Measurements from ENCODE around the gene KAT14. TPM values are rescaled to one million over a fixed set of nuclear protein-coding genes. Genes with fewer than 3 reads are reported as not detected.
"Not testable (repeated sequence)": the region's sequence is repeated elsewhere in the genome, so short reads cannot be mapped to it uniquely, and the experiment has no call there.

Gene KAT14
- total RNA-seq, 1 donor from 2014 or later: 15.3 TPM

- H3K36me3 Mint-ChIP-seq (ENCODE audit: low read depth): no peaks in the 10 kb centered on the region
- intact Hi-C loops (cut with micrococcal nuclease): no loop called here
These were observed 29.3 kb upstream of the KAT14 start for GRCh38 chr20:18108326-18108725.

DNA sequence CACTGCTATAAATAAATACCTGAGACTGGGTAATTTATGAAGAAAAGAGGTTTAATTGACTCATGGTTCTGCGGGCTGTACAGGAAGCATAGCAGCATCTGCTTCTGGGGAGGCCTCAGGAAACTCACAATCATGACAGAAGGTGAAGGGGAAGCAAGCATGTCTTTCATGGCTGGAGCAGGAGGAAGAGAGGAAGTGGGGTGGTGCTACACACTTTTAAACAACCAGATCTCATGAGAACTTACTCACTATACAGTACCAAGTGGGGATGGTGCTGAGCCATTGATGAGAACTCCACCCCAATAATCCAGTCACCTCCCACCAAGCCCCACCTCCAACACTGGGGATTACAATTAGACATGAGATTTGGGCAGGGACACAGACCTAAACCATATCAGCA is 9.1 kb upstream of the KAT14 start:
- H3K4me1 Mint-ChIP-seq (ENCODE audit: low read depth); H3K36me3 Mint-ChIP-seq (ENCODE audit: low read depth); H3K4me3 Mint-ChIP-seq (ENCODE audit: low read depth); H3K27ac Mint-ChIP-seq; H3K9me3 Mint-ChIP-seq; DNase-seq (ENCODE audit: low spot score); intact Hi-C loops (cut with micrococcal nuclease): not testable (repeated sequence)
- H3K27me3 Mint-ChIP-seq (ENCODE audit: low read depth): peaks cover 15% of the 10 kb centered on the region

More at GRCh38 chr20:18108326-18108725, 29.3 kb upstream of the KAT14 start:
- H3K27ac Mint-ChIP-seq: no peak overlapping the region
- no peaks in the 10 kb centered on the region for H3K9me3 Mint-ChIP-seq
- DNase-seq (ENCODE audit: low spot score): no peak
- H3K4me1 Mint-ChIP-seq (ENCODE audit: low read depth): no peaks in the 10 kb centered on the region
- peaks cover 6% of the 10 kb centered on the region for H3K27me3 Mint-ChIP-seq (ENCODE audit: low read depth)
- no peak overlapping the region for H3K4me3 Mint-ChIP-seq (ENCODE audit: low read depth)

GRCh38 chr20:18132663-18133062 is 5.0 kb upstream of the KAT14 start:
- intact Hi-C loops (cut with micrococcal nuclease): no loop called here
- DNase-seq (ENCODE audit: low spot score): no peak
- Mint-ChIP-seq H3K27me3 (ENCODE audit: low read depth) (no peaks in the 10 kb centered on the region), H3K4me3 (ENCODE audit: low read depth) (no peak overlapping the region), H3K9me3 (peaks cover 8% of the 10 kb centered on the region), H3K36me3 (ENCODE audit: low read depth) (no peaks in the 10 kb centered on the region), H3K4me1 (ENCODE audit: low read depth) (peaks cover 10% of the 10 kb centered on the region), H3K27ac (no peak overlapping the region)

DNA sequence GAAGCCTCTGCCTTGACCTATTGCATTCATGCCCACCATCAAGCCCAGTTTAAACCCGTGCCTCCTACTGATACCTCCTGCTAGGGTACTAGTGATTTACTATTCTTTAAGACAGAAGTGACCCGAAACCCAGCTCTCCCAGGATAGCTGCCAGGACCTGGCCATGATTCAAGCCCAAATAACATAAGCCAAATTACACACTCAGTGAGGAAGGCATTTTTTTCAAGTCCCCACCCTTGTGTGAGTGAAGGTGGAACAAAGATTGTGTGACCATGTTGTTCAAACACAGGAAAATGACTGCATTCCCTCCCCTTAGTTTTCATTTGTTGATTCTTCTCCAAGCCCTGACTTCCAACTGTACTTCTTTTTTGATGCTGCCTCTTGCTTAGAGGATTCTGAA is 3.7 kb upstream of the KAT14 start:
- H3K9me3 Mint-ChIP-seq: peaks cover 5% of the 10 kb centered on the region
- intact Hi-C loops (cut with micrococcal nuclease): no loop called here
- H3K4me3 Mint-ChIP-seq (ENCODE audit: low read depth): no peak overlapping the region
- DNase-seq (ENCODE audit: low spot score): no peak
- H3K27ac Mint-ChIP-seq: no peak overlapping the region
- peaks cover 2% of the 10 kb centered on the region for H3K36me3 Mint-ChIP-seq (ENCODE audit: low read depth)
- H3K27me3 Mint-ChIP-seq (ENCODE audit: low read depth): no peaks in the 10 kb centered on the region
- H3K4me1 Mint-ChIP-seq (ENCODE audit: low read depth): peaks cover 8% of the 10 kb centered on the region

DNA sequence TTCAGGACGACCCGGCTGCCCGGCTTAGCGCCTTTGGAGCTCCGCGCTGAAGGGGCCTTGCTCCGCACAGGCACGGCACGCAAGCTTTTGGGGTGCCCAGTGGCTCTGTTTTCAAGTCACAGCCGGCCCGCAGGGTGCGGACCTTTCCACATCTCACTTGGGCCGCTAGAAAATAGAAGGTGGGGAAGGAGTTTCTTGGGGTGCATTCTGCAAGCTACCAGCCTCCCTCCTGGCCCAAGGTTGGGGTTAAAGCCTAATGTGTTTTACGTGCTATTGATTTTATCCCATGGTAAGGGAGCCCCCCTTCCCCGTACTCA is 561 bp downstream of the KAT14 start:
- H3K4me1 Mint-ChIP-seq (ENCODE audit: low read depth): peaks cover 24% of the 10 kb centered on the region
- H3K27ac Mint-ChIP-seq: peak overlapping the region; percentile 58
- peak overlapping the region; percentile 80 for H3K4me3 Mint-ChIP-seq (ENCODE audit: low read depth)
- no peaks in the 10 kb centered on the region for H3K27me3 Mint-ChIP-seq (ENCODE audit: low read depth)
- no peak for DNase-seq (ENCODE audit: low spot score)
- intact Hi-C loops (cut with micrococcal nuclease): loop anchor here (1.0 to 5.0 kb wide), 2 partner anchors 169 to 456 kb away; partner anchors contain the start of genes MGME1 and RRBP1
- no peaks in the 10 kb centered on the region for H3K9me3 Mint-ChIP-seq
- H3K36me3 Mint-ChIP-seq (ENCODE audit: low read depth): peaks cover 15% of the 10 kb centered on the region

DNA sequence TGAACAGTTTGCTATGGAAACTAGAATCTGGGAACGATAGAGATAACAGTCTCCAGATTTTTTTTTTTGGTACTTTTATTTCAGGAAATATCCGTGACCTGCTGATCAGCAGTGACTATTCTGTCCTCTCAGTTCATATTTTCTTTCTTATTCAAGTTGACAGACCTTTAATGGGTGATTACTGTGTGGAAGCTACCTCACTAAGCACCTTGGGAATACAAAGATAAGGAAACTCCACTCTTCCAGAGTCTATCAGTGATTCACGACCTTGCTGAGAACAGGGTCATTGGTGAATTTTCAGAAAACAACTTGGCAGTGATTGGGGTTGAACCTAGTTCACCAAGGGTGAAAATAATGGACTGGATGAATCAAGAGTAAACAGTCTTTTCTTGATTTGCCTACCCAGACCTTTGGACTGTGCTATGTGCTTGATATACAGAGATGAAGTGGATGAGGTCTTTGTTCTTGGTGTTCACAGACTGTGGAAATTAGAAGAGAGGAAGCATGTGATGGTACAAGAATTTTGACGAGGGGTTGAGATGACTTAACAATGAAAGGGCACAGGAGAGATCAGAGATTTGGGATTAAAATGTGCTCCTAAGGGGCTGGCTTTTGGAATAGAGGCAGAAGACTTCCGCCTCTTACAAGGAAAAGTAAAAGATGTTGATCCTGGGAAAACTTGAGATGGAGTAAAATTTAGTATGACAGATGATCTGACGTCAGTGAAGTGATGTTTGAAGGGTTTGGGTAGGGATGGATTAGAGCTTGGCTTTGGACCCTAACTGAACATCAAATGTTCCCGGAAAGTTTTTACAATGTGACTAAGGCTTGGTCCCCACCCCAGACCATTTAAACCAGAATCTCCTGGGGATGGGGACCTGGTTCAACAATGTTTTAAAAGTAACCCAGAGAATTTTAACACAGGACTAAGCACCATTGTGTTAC is 1.2 kb downstream of the KAT14 start:
- intact Hi-C loops (cut with micrococcal nuclease): loop anchor here (1.0 to 5.0 kb wide), 2 partner anchors 170 to 457 kb away; partner anchors contain the start of genes MGME1 and RRBP1
- DNase-seq (ENCODE audit: low spot score): no peak
- no peaks in the 10 kb centered on the region for H3K27me3 Mint-ChIP-seq (ENCODE audit: low read depth)
- no peaks in the 10 kb centered on the region for H3K9me3 Mint-ChIP-seq
- H3K36me3 Mint-ChIP-seq (ENCODE audit: low read depth): peaks cover 15% of the 10 kb centered on the region
- peaks cover 24% of the 10 kb centered on the region for H3K4me1 Mint-ChIP-seq (ENCODE audit: low read depth)
- peak overlapping the region; percentile 58 for H3K27ac Mint-ChIP-seq
- H3K4me3 Mint-ChIP-seq (ENCODE audit: low read depth): peak overlapping the region; percentile 80

GRCh38 chr20:18139832-18140231 is 2.2 kb downstream of the KAT14 start:
- peaks cover 24% of the 10 kb centered on the region for H3K4me1 Mint-ChIP-seq (ENCODE audit: low read depth)
- H3K4me3 Mint-ChIP-seq (ENCODE audit: low read depth): peak overlapping the region; percentile 80
- H3K27me3 Mint-ChIP-seq (ENCODE audit: low read depth): no peaks in the 10 kb centered on the region

DNA sequence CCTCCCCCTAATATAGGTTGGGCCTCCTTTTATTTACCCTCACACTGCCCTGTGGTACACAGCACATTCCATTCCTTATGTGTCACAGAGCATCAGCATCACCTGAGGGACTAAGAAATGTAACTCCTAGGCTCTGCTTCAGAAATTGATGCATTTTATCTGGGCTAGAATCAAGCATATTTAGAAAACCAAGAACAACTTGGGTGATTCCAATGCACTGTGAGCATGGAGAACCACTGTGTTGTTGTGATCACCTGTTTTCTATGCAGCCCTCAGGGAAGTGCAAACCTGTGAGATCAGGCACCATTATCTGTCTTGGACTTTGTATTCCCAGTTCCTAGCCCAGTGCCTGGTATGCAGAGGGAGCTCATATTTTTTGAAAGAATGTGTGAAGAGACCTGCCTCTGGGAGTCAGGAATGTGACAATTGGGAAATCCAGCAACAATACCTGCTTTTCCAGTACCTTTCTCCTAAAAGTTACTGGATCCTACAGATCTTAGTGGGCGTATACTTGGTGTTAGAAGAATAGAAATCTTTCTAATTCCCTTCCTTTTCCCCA is 7.0 kb downstream of the KAT14 start:
- Mint-ChIP-seq H3K27ac (no peak overlapping the region), H3K4me3 (ENCODE audit: low read depth) (no peak overlapping the region), H3K4me1 (ENCODE audit: low read depth) (peaks cover 9% of the 10 kb centered on the region), H3K27me3 (ENCODE audit: low read depth) (no peaks in the 10 kb centered on the region), H3K9me3 (no peaks in the 10 kb centered on the region), H3K36me3 (ENCODE audit: low read depth) (peaks cover 21% of the 10 kb centered on the region)
- DNase-seq (ENCODE audit: low spot score): no peak
- intact Hi-C loops (cut with micrococcal nuclease): no loop called here

More at GRCh38 chr20:18139832-18140231, 2.2 kb downstream of the KAT14 start:
- intact Hi-C loops (cut with micrococcal nuclease): loop anchor here (5.0 kb wide), 1 partner anchor 458 kb away; the partner anchor contains the start of gene RRBP1
- H3K9me3 Mint-ChIP-seq: no peaks in the 10 kb centered on the region
- H3K27ac Mint-ChIP-seq: peak overlapping the region; percentile 36
- H3K36me3 Mint-ChIP-seq (ENCODE audit: low read depth): peaks cover 19% of the 10 kb centered on the region
- DNase-seq (ENCODE audit: low spot score): no peak

GRCh38 chr20:18154342-18154741 is 16.7 kb downstream of the KAT14 start:
- Mint-ChIP-seq H3K4me3 (ENCODE audit: low read depth) (no peak overlapping the region), H3K9me3 (no peaks in the 10 kb centered on the region), H3K27ac (no peak overlapping the region), H3K36me3 (ENCODE audit: low read depth) (peaks cover 24% of the 10 kb centered on the region), H3K4me1 (ENCODE audit: low read depth) (no peaks in the 10 kb centered on the region), H3K27me3 (ENCODE audit: low read depth) (no peaks in the 10 kb centered on the region)
- no peak for DNase-seq (ENCODE audit: low spot score)
- intact Hi-C loops (cut with micrococcal nuclease): no loop called here

DNA sequence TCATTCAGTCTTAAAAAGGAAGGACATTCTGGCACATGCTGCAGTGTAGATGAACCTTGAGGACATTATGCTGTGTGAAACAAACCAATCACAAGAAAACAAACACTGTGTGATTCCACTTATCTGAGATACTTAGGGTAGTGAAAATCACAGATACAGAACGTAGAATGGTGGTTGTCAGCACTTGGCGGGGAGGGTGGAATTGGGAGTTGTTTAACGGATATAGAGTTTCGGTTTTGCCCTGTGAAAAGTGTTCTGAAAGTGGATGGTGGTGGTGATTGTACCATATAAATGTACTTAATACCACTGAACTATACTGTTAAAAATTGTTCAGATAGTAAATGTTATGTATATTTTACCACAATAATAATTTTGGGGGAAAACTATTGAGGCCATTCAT is 18.4 kb downstream of the KAT14 start:
- intact Hi-C loops (cut with micrococcal nuclease): no loop called here
- H3K36me3 Mint-ChIP-seq (ENCODE audit: low read depth): peaks cover 18% of the 10 kb centered on the region

GRCh38 chr20:18164356-18164755 is 26.7 kb downstream of the KAT14 start:
- H3K36me3 Mint-ChIP-seq (ENCODE audit: low read depth): peaks cover 49% of the 10 kb centered on the region
- H3K27ac Mint-ChIP-seq: no peak overlapping the region
- intact Hi-C loops (cut with micrococcal nuclease): no loop called here
- H3K4me3 Mint-ChIP-seq (ENCODE audit: low read depth): no peak overlapping the region
- H3K9me3 Mint-ChIP-seq: no peaks in the 10 kb centered on the region
- DNase-seq (ENCODE audit: low spot score): no peak
- peaks cover 22% of the 10 kb centered on the region for H3K4me1 Mint-ChIP-seq (ENCODE audit: low read depth)
- H3K27me3 Mint-ChIP-seq (ENCODE audit: low read depth): no peaks in the 10 kb centered on the region

More for the DNA sequence above, 18.4 kb downstream of the KAT14 start:
- no peaks in the 10 kb centered on the region for H3K4me1 Mint-ChIP-seq (ENCODE audit: low read depth)
- H3K27me3 Mint-ChIP-seq (ENCODE audit: low read depth): no peaks in the 10 kb centered on the region
- no peak for DNase-seq (ENCODE audit: low spot score)
- H3K4me3 Mint-ChIP-seq (ENCODE audit: low read depth): no peak overlapping the region
- H3K27ac Mint-ChIP-seq: no peak overlapping the region
- H3K9me3 Mint-ChIP-seq: no peaks in the 10 kb centered on the region

DNA sequence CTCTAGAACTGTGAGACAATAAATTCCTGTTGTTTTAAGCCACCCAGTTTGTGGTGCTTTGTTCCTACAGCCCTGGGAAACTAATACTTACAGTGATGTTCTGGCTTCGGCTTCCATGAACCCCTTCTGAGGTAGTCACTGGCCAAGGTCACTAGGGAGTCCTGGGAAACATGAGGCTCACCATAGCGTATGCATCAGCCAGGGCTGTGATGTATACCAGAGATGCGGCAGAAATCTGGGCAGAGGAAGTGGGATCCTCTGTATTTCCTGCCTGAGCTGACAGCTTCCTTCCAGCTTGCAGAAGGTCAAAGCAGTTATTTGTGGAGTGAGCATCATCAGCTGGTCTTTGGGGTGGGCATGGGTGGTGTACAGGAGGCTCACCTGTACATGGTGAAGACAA is 27.9 kb downstream of the KAT14 start:
- H3K9me3 Mint-ChIP-seq: no peaks in the 10 kb centered on the region
- no peaks in the 10 kb centered on the region for H3K27me3 Mint-ChIP-seq (ENCODE audit: low read depth)
- H3K36me3 Mint-ChIP-seq (ENCODE audit: low read depth): peaks cover 52% of the 10 kb centered on the region
- H3K4me1 Mint-ChIP-seq (ENCODE audit: low read depth): peaks cover 22% of the 10 kb centered on the region
- intact Hi-C loops (cut with micrococcal nuclease): no loop called here
- H3K27ac Mint-ChIP-seq: no peak overlapping the region
- no peak for DNase-seq (ENCODE audit: low spot score)
- no peak overlapping the region for H3K4me3 Mint-ChIP-seq (ENCODE audit: low read depth)

- DNase-seq (ENCODE audit: low spot score): no peak
- Mint-ChIP-seq H3K9me3 (no peaks in the 10 kb centered on the region), H3K4me1 (ENCODE audit: low read depth) (peaks cover 24% of the 10 kb centered on the region), H3K27ac (no peak overlapping the region), H3K4me3 (ENCODE audit: low read depth) (no peak overlapping the region), H3K36me3 (ENCODE audit: low read depth) (peaks cover 58% of the 10 kb centered on the region), H3K27me3 (ENCODE audit: low read depth) (no peaks in the 10 kb centered on the region)
- intact Hi-C loops (cut with micrococcal nuclease): no loop called here
These were observed 28.7 kb downstream of the KAT14 start for GRCh38 chr20:18166241-18166881.

Data from activated T-helper 2 cell treated with anti-CD3 and anti-CD28 coated beads, Interferon-gamma antibody, Interleukin-2, Interleukin-4, amounts not matched to agents 10 μg/mL and 5 μg/mL and 100 μg/mL, durations not matched to agents 14 hours and 24 hours and 36 hours (primary cell).